MM.1S (cell line): Measurements from ENCODE around the gene MCU.

Experiments used
- DNase-seq: peaks from one replicate; pipeline ENCODE4 v3.0.0-alpha.2; 2015
- H2AFZ ChIP-seq: fragments of 300-600 bp; sonication (generic); 2 replicates; pipeline ENCODE4 v1.6.0; 2016; ENCODE audit warnings: antibody characterized with exemption, low read length
- H3F3A ChIP-seq: fragments of 300-600 bp; sonication (generic); 2 replicates; pipeline ENCODE4 v1.6.1; 2016; ENCODE audit warnings: mild to moderate bottlenecking, antibody characterized with exemption, low read length, moderate library complexity, mixed read lengths; ENCODE audit not compliant: insufficient read depth
- H3K27ac ChIP-seq: fragments of 300-600 bp; sonication (generic); 2 replicates; pipeline ENCODE4 v1.5.1; 2016; ENCODE audit warnings: mild to moderate bottlenecking, low read length
- H3K27me3 ChIP-seq: fragments of 300-600 bp; sonication (generic); replicated peaks from 2 replicates; pipeline ENCODE4 v1.6.0; 2016; ENCODE audit warnings: low read length; ENCODE audit not compliant: insufficient read depth
- H3K36me3 ChIP-seq: fragments of 300-600 bp; sonication (generic); replicated peaks from 2 replicates; pipeline ENCODE4 v1.6.1; 2016; ENCODE audit warnings: mild to moderate bottlenecking, low read length, mixed read lengths; ENCODE audit not compliant: insufficient read depth
- H3K4me1 ChIP-seq: fragments of 300-600 bp; sonication (generic); 2 replicates; pipeline ENCODE4 v1.6.1; 2016; ENCODE audit warnings: low read length, mixed read lengths
- H3K4me2 ChIP-seq: fragments of 300-600 bp; sonication (generic); 2 replicates; pipeline ENCODE4 v1.6.0; 2016; ENCODE audit warnings: low read depth, low read length
- H3K4me3 ChIP-seq: fragments of 300-600 bp; sonication (generic); 2 replicates; pipeline ENCODE4 v1.5.1; 2016; ENCODE audit warnings: low read length, mixed read lengths
- H3K79me2 ChIP-seq: fragments of 300-600 bp; sonication (generic); 2 replicates; pipeline ENCODE4 v1.6.1; 2016; ENCODE audit warnings: mixed run types, low read length, mixed read lengths
- H3K9ac ChIP-seq: fragments of 300-600 bp; sonication (generic); 2 replicates; pipeline ENCODE4 v1.6.1; 2016; ENCODE audit warnings: low read length, mixed read lengths
- H3K9me2 ChIP-seq: fragments of 300-600 bp; sonication (generic); replicated peaks from 2 replicates; pipeline ENCODE4 v1.6.1; 2016; ENCODE audit warnings: mild to moderate bottlenecking, low read length, mixed read lengths; ENCODE audit not compliant: insufficient read depth
- H3K9me3 ChIP-seq: fragments of 300-600 bp; sonication (generic); replicated peaks from 2 replicates; pipeline ENCODE4 v1.6.1; 2016; ENCODE audit warnings: mild to moderate bottlenecking, low read length, mixed read lengths; ENCODE audit not compliant: insufficient read depth
- H4K20me1 ChIP-seq: fragments of 300-600 bp; sonication (generic); 2 replicates; pipeline ENCODE4 v1.6.1; 2016; ENCODE audit warnings: mild to moderate bottlenecking, low read length, moderate library complexity, mixed read lengths; ENCODE audit not compliant: insufficient read depth
- CTCF ChIP-seq: fragments of 300-600 bp; sonication (generic); IDR thresholded peaks from 2 replicates; pipeline ENCODE4 v1.5.1; 2016; ENCODE audit warnings: antibody characterized with exemption, low read length, mixed read lengths
- EZH2 ChIP-seq: fragments of 300-600 bp; sonication (generic); optimal IDR thresholded peaks from 2 replicates; pipeline ENCODE3; 2017; ENCODE audit warnings: low read depth, mild to moderate bottlenecking, antibody characterized with exemption, low read length, mixed read lengths
- EZH2phosphoT487 ChIP-seq: fragments of 300-600 bp; sonication (generic); IDR thresholded peaks from 2 replicates; pipeline ENCODE4 v1.6.1; 2018; ENCODE audit warnings: antibody characterized with exemption, low read length

Gene MCU

DNA sequence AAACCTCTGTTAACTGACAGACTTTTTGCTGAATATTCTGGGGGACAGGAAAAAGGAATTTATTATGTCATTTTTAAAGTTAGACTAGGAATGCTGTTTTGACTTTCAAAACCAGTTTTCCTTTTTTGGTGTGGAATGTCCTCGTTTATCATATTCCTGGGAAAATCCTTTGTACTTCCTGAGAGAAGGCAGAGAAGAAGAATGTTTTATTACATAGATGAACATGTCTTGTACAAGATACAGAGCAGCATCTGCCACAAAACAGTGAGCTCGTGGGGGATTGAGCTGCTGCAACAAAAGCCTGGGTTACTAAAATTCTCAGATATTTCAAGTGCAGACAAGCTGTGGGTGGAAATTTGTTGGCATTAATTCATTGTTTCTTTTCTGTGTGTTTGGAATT is 20.2 kb downstream of the MCU start:
- H3K4me3 ChIP-seq: no peak overlapping the region
- no peaks in the 10 kb centered on the region for H3K79me2 ChIP-seq
- no peaks in the 10 kb centered on the region for H3K4me1 ChIP-seq
- H3K36me3 ChIP-seq: no peaks in the 10 kb centered on the region
- no peaks in the 10 kb centered on the region for H3K27me3 ChIP-seq
- no peaks in the 10 kb centered on the region for H3K9me2 ChIP-seq
- no peak overlapping the region for H3K9ac ChIP-seq
- H3K4me2 ChIP-seq: no peak overlapping the region
- H4K20me1 ChIP-seq: no peaks in the 10 kb centered on the region
- no peak for TF ChIP-seq EZH2
- TF ChIP-seq CTCF: no peak
- no peak for TF ChIP-seq EZH2phosphoT487
- DNase-seq: no peak
- no peak overlapping the region for H3K27ac ChIP-seq
- H3F3A ChIP-seq: no peaks in the 10 kb centered on the region
- no peak overlapping the region for H2AFZ ChIP-seq
- H3K9me3 ChIP-seq: no peaks in the 10 kb centered on the region

DNA sequence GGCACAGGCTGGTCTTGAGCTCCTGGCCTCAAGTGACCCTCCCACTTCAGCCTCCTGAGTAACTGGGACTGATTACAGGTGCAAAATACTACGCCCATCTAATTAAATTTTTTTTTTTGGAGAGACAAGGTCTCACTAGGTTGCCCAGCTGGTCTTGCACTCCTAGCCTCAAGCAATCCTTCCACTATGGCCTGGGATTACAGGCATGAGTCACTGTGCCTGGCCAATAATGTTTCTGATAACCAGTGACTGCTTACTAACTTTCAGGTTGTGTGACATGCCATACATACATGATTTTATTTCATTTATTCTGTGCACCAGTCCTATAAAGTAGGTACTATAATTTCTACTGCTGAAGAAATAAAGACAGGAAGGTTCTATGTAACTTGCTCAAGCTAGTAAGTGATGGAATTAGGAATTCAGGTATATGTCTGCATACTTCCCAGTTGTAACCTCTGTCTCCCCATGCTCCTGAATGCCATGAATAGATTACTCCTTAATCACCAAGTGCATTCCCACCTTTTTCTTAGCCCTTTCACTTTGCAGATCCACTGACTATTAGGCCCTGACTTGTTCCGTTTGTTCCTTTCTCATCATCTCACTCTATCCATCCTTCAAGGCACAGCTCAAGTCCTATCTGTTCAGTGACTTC is 28.1 kb downstream of the MCU start:
- H4K20me1 ChIP-seq: no peaks in the 10 kb centered on the region
- H3K9me2 ChIP-seq: no peaks in the 10 kb centered on the region
- no peaks in the 10 kb centered on the region for H3K27me3 ChIP-seq
- no peaks in the 10 kb centered on the region for H3K36me3 ChIP-seq
- H3K4me2 ChIP-seq: no peak overlapping the region
- no peak overlapping the region for H3K4me3 ChIP-seq
- no peaks in the 10 kb centered on the region for H3K9me3 ChIP-seq
- no peak overlapping the region for H3K9ac ChIP-seq
- TF ChIP-seq EZH2phosphoT487 (no peak), EZH2 (no peak), CTCF (no peak)
- no peaks in the 10 kb centered on the region for H3K79me2 ChIP-seq
- H3K4me1 ChIP-seq: no peaks in the 10 kb centered on the region
- H3F3A ChIP-seq: no peaks in the 10 kb centered on the region
- H2AFZ ChIP-seq: no peak overlapping the region
- DNase-seq: no peak
- H3K27ac ChIP-seq: no peak overlapping the region

GRCh38 chr10:72720814-72721660 is 29.1 kb downstream of the MCU start:
- Histone ChIP-seq H3K9me3 (no peaks in the 10 kb centered on the region), H3K4me2 (no peak overlapping the region), H4K20me1 (no peaks in the 10 kb centered on the region), H3K36me3 (no peaks in the 10 kb centered on the region), H2AFZ (no peak overlapping the region), H3K9ac (no peak overlapping the region), H3K4me1 (no peaks in the 10 kb centered on the region), H3F3A (no peaks in the 10 kb centered on the region), H3K79me2 (no peaks in the 10 kb centered on the region), H3K27ac (no peak overlapping the region), H3K27me3 (no peaks in the 10 kb centered on the region), H3K4me3 (no peak overlapping the region), H3K9me2 (no peaks in the 10 kb centered on the region)
- TF ChIP-seq EZH2phosphoT487: no peak
- TF ChIP-seq CTCF: no peak
- TF ChIP-seq EZH2: no peak
- DNase-seq: no peak
